Nephron progenitor cell (in vitro differentiated cells): ENCODE data around the gene DPP10.

Source experiments
- DNase-seq: peaks from one replicate; pipeline ENCODE4 v3.0.0; 2021
- H3K27ac Mint-ChIP-seq: 2 replicates; pipeline ENCODE4 v1.8.0; 2021; ENCODE audit warnings: mild to moderate bottlenecking, moderate library complexity, mixed read lengths
- H3K27me3 Mint-ChIP-seq: 2 replicates; pipeline ENCODE4 v1.8.0; 2021; ENCODE audit warnings: mild to moderate bottlenecking, low read depth, mixed read lengths; ENCODE audit not compliant: poor library complexity
- H3K36me3 Mint-ChIP-seq: 2 replicates; pipeline ENCODE4 v1.8.0; 2021; ENCODE audit warnings: low read depth, mixed read lengths
- H3K4me1 Mint-ChIP-seq: 2 replicates; pipeline ENCODE4 v1.8.0; 2021; ENCODE audit warnings: mixed read lengths
- H3K4me3 Mint-ChIP-seq: 2 replicates; pipeline ENCODE4 v1.8.0; 2021; ENCODE audit warnings: mild to moderate bottlenecking, moderate library complexity, mixed read lengths
- H3K9me3 Mint-ChIP-seq: 2 replicates; pipeline ENCODE4 v1.8.0; 2021; ENCODE audit warnings: mild to moderate bottlenecking, moderate library complexity, mixed read lengths
- CTCF ChIP-seq: fragments of 200-600 bp; sonication (generic); IDR thresholded peaks from 2 replicates; pipeline ENCODE4 v1.5.0; 2021; ENCODE audit warnings: antibody characterized with exemption

DPP10 gene

DNA sequence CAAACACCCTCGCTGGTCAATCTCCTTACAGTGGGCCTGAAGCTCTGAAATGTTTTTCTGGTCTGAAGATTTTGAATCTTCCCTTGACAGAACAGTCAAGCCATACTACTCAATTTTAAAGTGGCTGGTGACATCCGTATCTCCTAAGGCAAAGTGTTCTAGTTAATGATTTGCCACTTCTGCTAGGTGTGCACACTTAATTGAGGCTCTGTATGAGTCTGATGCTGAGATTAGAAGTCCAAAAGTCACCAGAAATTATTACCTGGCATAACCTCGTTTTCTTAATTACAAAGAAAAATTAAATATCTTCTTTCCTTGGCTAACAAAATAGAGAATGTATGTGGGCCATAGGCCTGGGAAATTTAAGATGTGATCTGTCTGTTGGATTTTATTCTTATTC is 104.1 kb downstream of the DPP10 start:
- Mint-ChIP-seq H3K9me3 (peaks cover 4% of the 10 kb centered on the region), H3K36me3 (no peaks in the 10 kb centered on the region), H3K4me1 (peaks cover 34% of the 10 kb centered on the region), H3K27me3 (peaks cover 5% of the 10 kb centered on the region), H3K27ac (no peak overlapping the region), H3K4me3 (no peak overlapping the region)
- DNase-seq, result no peak
- no peak for TF ChIP-seq CTCF

- Mint-ChIP-seq H3K9me3 (peaks cover 4% of the 10 kb centered on the region), H3K27me3 (peaks cover 5% of the 10 kb centered on the region), H3K4me1 (peaks cover 26% of the 10 kb centered on the region), H3K4me3 (no peak overlapping the region), H3K36me3 (no peaks in the 10 kb centered on the region), H3K27ac (no peak overlapping the region)
- TF ChIP-seq CTCF, result no peak
- no peak for DNase-seq
Observed at GRCh38 chr2:114548151-114548550, 105.7 kb downstream of the DPP10 start.

DNA sequence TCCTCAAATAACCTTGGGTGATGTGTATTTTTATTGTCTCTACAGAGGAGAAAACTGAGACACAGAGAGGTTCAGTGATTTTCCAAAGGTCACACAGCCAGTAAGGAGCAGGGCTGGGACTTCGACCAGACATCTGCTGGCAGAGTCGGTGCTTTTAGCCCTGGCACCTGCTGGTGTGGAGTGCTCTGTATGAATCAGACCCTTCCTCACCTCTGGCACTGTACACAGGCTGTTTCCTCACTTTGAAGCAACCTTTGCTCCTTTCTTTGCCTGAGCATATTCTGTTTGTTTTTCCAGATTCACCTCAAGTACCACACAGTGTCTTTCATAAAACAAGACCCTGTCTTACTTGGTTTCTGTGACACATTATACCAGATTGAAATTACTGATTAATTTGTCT is 107.9 kb downstream of the DPP10 start:
- peaks cover 16% of the 10 kb centered on the region for H3K4me1 Mint-ChIP-seq
- DNase-seq, result no peak
- no peak overlapping the region for H3K4me3 Mint-ChIP-seq
- H3K9me3 Mint-ChIP-seq, result no peaks in the 10 kb centered on the region
- TF ChIP-seq CTCF, result no peak
- H3K36me3 Mint-ChIP-seq, result no peaks in the 10 kb centered on the region
- H3K27me3 Mint-ChIP-seq, result peaks cover 5% of the 10 kb centered on the region
- no peak overlapping the region for H3K27ac Mint-ChIP-seq

GRCh38 chr2:114550895-114551793 is 108.7 kb downstream of the DPP10 start:
- H3K27ac Mint-ChIP-seq, result peak overlapping the region; percentile 32
- peaks cover 16% of the 10 kb centered on the region for H3K4me1 Mint-ChIP-seq
- no peak overlapping the region for H3K4me3 Mint-ChIP-seq
- TF ChIP-seq CTCF, result peak; percentile 75
- H3K9me3 Mint-ChIP-seq, result no peaks in the 10 kb centered on the region
- H3K36me3 Mint-ChIP-seq, result no peaks in the 10 kb centered on the region
- H3K27me3 Mint-ChIP-seq, result peaks cover 5% of the 10 kb centered on the region
- DNase-seq, result peak; percentile 59

GRCh38 chr2:114553027-114553426 is 110.6 kb downstream of the DPP10 start:
- Mint-ChIP-seq H3K27me3 (peaks cover 9% of the 10 kb centered on the region), H3K4me1 (peaks cover 16% of the 10 kb centered on the region), H3K36me3 (no peaks in the 10 kb centered on the region), H3K9me3 (no peaks in the 10 kb centered on the region), H3K27ac (no peak overlapping the region), H3K4me3 (no peak overlapping the region)
- no peak for DNase-seq
- TF ChIP-seq CTCF, result no peak

DNA sequence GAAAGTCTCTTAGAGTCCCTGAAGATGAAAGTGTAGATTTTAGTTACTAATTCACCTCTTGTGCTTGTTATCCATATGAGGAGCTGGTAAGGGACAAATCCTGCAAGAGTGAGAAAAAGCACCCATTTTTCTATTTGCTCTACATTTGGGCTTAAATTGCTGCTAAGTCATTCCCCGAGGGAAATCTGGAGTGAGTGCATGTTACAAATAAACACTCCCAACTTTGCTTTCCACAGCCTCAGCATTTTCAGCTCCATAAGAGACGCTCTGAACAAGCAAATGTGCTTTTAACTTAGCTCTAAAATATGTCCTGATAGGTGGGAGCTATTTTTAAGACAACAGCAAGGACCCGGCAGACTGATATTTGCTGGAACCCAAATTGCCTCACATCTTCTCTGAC is 126.7 kb downstream of the DPP10 start:
- no peak for TF ChIP-seq CTCF
- H3K27me3 Mint-ChIP-seq, result no peaks in the 10 kb centered on the region
- peaks cover 3% of the 10 kb centered on the region for H3K9me3 Mint-ChIP-seq
- no peak overlapping the region for H3K27ac Mint-ChIP-seq
- no peaks in the 10 kb centered on the region for H3K36me3 Mint-ChIP-seq
- no peak overlapping the region for H3K4me3 Mint-ChIP-seq
- no peaks in the 10 kb centered on the region for H3K4me1 Mint-ChIP-seq
- no peak for DNase-seq
